MM.1S (cell line): ENCODE data around the gene CYB5R2.

Experiments
- CTCF ChIP-seq: fragments of 300-600 bp; sonication (generic); IDR thresholded peaks from 2 replicates; pipeline ENCODE4 v1.5.1; 2016; ENCODE audit warnings: antibody characterized with exemption, low read length, mixed read lengths
- EZH2phosphoT487 ChIP-seq: fragments of 300-600 bp; sonication (generic); IDR thresholded peaks from 2 replicates; pipeline ENCODE4 v1.6.1; 2018; ENCODE audit warnings: antibody characterized with exemption, low read length

GRCh38 chr11:7655253-7656217, 17.8 kb downstream of the CYB5R2 start:
- TF ChIP-seq CTCF = no peak
- TF ChIP-seq EZH2phosphoT487 = no peak
